Measurements from ENCODE around the gene CALML3. TPM values are rescaled to one million over a fixed set of nuclear protein-coding genes. Genes with fewer than 3 reads are reported as not detected.

The CALML3 gene
- total and polyA plus RNA-seq, 2 donors (not counting 3 experiments of a cell fraction or from before 2014, with no cell fraction given) = not detected

DNA sequence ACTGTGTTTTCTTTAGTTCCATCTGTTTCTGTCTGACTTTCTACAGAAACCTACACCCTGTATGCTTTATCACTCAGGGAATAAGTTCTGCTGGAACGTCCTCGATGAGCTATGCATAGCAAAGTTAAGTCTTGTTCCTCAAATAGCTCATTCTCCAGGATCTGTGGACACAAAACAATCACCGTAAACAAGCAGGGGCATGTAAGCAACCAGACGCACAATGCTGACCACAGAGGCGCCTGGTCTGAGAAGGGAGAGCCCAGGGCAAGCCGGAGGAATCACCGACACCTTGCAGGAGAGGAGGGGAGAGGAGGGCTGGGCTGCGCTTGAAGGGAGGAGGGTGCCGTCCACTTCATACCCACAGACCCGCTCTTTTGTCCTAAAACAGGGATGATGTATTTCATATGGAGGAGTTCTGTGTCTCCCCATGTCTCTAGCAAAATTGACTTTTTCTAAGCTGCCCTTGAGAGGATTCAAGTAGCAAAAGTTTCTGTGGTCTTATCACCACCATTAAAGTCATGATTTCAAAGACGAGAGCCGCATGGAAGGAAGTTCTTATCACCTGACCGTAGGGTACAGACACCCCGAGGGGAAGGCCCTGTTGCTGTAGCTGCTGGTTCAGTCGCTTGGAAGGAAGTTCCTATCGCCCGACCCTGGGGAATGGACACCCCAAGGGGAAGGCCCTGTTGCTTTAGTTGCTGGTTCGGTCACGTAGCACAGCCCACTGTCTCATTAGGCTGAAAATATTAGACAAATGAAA, 14.3 kb downstream of the CALML3 start:
- DNase-seq (ENCODE audit: low read depth, low spot score) (no peak), FAIRE-seq (no peak)
- Histone ChIP-seq H3K4me2 (ENCODE audit: insufficient read depth, low read length) (no peak overlapping the region), H3K79me2 (ENCODE audit: control insufficient read depth, insufficient read depth, low read length) (no peaks in the 10 kb centered on the region), H3K9me3 (replicated peaks; ENCODE audit: control insufficient read depth, insufficient read depth, low read length) (no peaks in the 10 kb centered on the region), H3K4me3 (replicated peaks in 1 of 3; ENCODE audit: insufficient read depth in 1 of 3, low read depth in 1 of 3, low read length in 3 of 3) (no peak overlapping the region), H3K9me1 (replicated peaks; ENCODE audit: control insufficient read depth, extremely low read depth, insufficient read depth, low read length) (no peaks in the 10 kb centered on the region), H3K9ac (replicated peaks; ENCODE audit: extremely low read depth, insufficient read depth, low read length) (no peak overlapping the region), H3K27me3 (ENCODE audit: control insufficient read depth in 2 of 2, insufficient read depth in 2 of 2, low read length in 2 of 2) (no peaks in the 10 kb centered on the region), H3K4me1 (ENCODE audit: control insufficient read depth, extremely low read depth, insufficient read depth, low read length) (peaks cover 5% of the 10 kb centered on the region), H4K20me1 (replicated peaks; ENCODE audit: control insufficient read depth, extremely low read depth, insufficient read depth, low read length) (no peaks in the 10 kb centered on the region), H2AFZ (ENCODE audit: low read depth, low read length) (no peak overlapping the region), H3K27ac (ENCODE audit: insufficient read depth, low read depth, low read length) (no peak overlapping the region), H3K36me3 (ENCODE audit: control insufficient read depth in 2 of 2, extremely low read depth in 1 of 2, insufficient read depth in 2 of 2, low read length in 2 of 2) (no peaks in the 10 kb centered on the region)
- BruUV-seq (replicated peaks) = no TSS peak
- TF ChIP-seq, protein P1, sequence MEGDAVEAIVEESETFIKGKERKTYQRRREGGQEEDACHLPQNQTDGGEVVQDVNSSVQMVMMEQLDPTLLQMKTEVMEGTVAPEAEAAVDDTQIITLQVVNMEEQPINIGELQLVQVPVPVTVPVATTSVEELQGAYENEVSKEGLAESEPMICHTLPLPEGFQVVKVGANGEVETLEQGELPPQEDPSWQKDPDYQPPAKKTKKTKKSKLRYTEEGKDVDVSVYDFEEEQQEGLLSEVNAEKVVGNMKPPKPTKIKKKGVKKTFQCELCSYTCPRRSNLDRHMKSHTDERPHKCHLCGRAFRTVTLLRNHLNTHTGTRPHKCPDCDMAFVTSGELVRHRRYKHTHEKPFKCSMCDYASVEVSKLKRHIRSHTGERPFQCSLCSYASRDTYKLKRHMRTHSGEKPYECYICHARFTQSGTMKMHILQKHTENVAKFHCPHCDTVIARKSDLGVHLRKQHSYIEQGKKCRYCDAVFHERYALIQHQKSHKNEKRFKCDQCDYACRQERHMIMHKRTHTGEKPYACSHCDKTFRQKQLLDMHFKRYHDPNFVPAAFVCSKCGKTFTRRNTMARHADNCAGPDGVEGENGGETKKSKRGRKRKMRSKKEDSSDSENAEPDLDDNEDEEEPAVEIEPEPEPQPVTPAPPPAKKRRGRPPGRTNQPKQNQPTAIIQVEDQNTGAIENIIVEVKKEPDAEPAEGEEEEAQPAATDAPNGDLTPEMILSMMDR (IDR thresholded peaks at IDR 0.05; ENCODE audit: extremely low read depth in 1 of 2, insufficient read depth in 1 of 2, low read depth in 1 of 2, low read length in 2 of 2) = no peak
- no peak for TF ChIP-seq MAX (IDR thresholded peaks at IDR 0.05; ENCODE audit: insufficient read depth, insufficient read length)
- TF ChIP-seq EZH2 (IDR thresholded peaks at IDR 0.05; ENCODE audit: borderline replicate concordance, low read depth, low read length, severe bottlenecking) = no peak
- no peak for TF ChIP-seq FOS (IDR thresholded peaks at IDR 0.05; ENCODE audit: borderline replicate concordance, insufficient read depth, low read length)
- TF ChIP-seq POLR2AphosphoS5 (IDR thresholded peaks at IDR 0.05; ENCODE audit: insufficient read depth, low read depth, low read length) = no peak
- TF ChIP-seq POLR2A (IDR thresholded peaks at IDR 0.05; ENCODE audit: low read depth, low read length) = no peak
- TF ChIP-seq GATA2 (IDR thresholded peaks at IDR 0.05; ENCODE audit: insufficient read depth, insufficient read length, low read depth, low read length) = no peak
- TF ChIP-seq JUN (IDR thresholded peaks at IDR 0.05; ENCODE audit: borderline replicate concordance, insufficient read depth, insufficient read length, low read depth) = no peak
- TF ChIP-seq MYC (IDR thresholded peaks at IDR 0.05; ENCODE audit: low read depth, low read length) = no peak
- dilution Hi-C loops (cut with MboI; ENCODE audit: extremely low pct_ligation_motif_present, low sequenced_read_pairs) = no loop called here
- ChIA-PET CTCF (interaction anchor here (0.9 to 1.4 kb wide), 6 partner anchors 8 to 724 kb away, joined by 3 to 8 read pairs (median 3); no protein-coding TSS in a partner anchor), POLR2A (interaction anchor here (0.7 kb wide), 1 partner anchor 163 kb away, joined by 3 read pairs; no protein-coding TSS in a partner anchor)
- intact Hi-C loops (cut with micrococcal nuclease) = no loop called here
